ENCODE measurements around the gene FUCA2. TPM values are rescaled to one million over a fixed set of nuclear protein-coding genes. Genes with fewer than 3 reads are reported as not detected.
"Not testable (repeated sequence)": the region's sequence is repeated elsewhere in the genome, so short reads cannot be mapped to it uniquely, and the experiment has no call there.

FUCA2 gene
- total RNA-seq, 1 donor from 2014 or later: 36.0 TPM

DNA sequence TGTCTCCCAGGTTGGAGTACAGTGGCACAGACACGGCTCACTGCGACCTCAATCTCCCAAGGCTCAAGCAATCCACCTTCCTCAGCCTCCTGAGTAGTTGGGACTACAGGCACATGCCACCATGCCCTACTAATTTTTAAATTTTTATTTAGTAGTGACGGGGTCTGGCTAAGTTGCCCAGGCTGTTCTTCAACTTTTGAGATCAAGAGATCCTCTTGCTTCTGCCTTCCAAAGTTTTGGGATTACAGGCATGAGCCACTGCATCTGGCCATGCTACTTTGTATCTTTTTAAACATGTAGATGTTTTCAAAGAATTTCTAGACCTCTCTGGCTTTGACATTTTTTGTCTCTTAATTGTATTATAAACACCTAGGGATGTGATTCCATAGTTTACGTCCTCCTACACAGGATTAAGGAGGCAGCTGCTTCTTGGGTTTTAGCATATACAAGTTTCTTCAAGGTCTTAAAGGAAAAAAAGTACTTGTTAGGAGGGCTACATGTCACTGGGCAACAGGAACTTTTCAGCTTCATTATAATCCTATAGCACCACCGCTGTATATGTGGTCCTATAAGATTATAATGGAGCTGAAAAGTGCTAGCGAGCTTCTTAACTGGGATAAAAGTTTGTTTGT lies 62.3 kb downstream of the FUCA2 start:
- no peak for ATAC-seq
- no peak for DNase-seq (ENCODE audit: low spot score)

DNA sequence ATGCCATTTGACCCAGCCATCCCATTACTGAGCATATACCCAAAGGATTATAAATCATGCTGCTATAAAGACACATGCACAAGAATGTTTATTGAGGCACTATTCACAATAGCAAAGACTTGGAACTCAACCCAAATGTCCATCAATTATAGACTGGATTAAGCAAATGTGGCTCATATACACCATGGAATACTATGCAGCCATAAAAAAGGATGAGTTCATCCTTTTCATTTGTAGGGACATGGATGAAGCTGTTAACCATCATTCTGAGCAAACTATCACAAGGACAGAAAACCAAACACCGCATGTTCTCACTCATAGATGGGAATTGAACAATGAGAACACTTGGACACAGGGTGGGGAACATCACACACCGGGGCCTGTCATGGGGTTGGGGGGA lies 63.7 kb downstream of the FUCA2 start:
- not testable (repeated sequence) for ATAC-seq; DNase-seq (ENCODE audit: low spot score)

Other genes with a start within 250 kb of the FUCA2 start
- gene ADAT2, start 61.0 kb downstream of the FUCA2 start, total RNA-seq: 4.6 TPM
- gene PEX3, start 60.9 kb downstream of the FUCA2 start, total RNA-seq: 23.3 TPM
- gene PHACTR2, start 166.2 kb upstream of the FUCA2 start, total RNA-seq: 20.0 TPM

All from left lobe of liver (tissue), 2 donors.